DND-41 (cell line): ENCODE data around the gene DOK6.

Source experiments
- ATAC-seq: fragments of 200-7000 bp; cut with Tn5 transposase; 3 replicates; pipeline ENCODE4 v1.9.1; 2021; ENCODE audit warnings: low read depth; ENCODE audit not compliant: insufficient read depth
- DNase-seq: peaks from one replicate; pipeline ENCODE4 v3.0.0-alpha.2; 2020
- H2AFZ ChIP-seq: 2 replicates; pipeline ENCODE4 v1.6.0; 2012; ENCODE audit warnings: low read depth, low read length
- H3K27ac ChIP-seq: 2 replicates; pipeline ENCODE4 v1.5.1; 2012; ENCODE audit warnings: low read length, inconsistent platforms
- H3K27me3 ChIP-seq: fragments of 200-600 bp; sonication (generic); 2 replicates; pipeline ENCODE4 v1.6.0; 2012; ENCODE audit warnings: low read length, mild to moderate bottlenecking, inconsistent platforms; ENCODE audit not compliant: insufficient read depth, poor library complexity
- H3K36me3 ChIP-seq: 2 replicates; pipeline ENCODE4 v1.5.1; 2012; ENCODE audit warnings: low read length, inconsistent platforms; ENCODE audit not compliant: insufficient read depth
- H3K4me1 ChIP-seq: 2 replicates; pipeline ENCODE4 v1.5.1; 2012; ENCODE audit warnings: mild to moderate bottlenecking, low read length; ENCODE audit not compliant: insufficient read depth
- H3K4me2 ChIP-seq: 2 replicates; pipeline ENCODE4 v1.6.0; 2012; ENCODE audit warnings: mild to moderate bottlenecking, moderate library complexity, low read length, inconsistent platforms; ENCODE audit not compliant: insufficient read depth
- H3K4me3 ChIP-seq, 2 experiments: fragments of 200-600 bp in 1 of 2; shearing (Covaris generic) in 1 of 2; 2 replicates each; pipeline ENCODE4 v1.5.1; 2012 to 2016; ENCODE audit warnings: inconsistent platforms in 2 of 2, low read length in 2 of 2, mild to moderate bottlenecking in 2 of 2, low read depth in 1 of 2, moderate library complexity in 1 of 2
- H3K79me2 ChIP-seq: 2 replicates; pipeline ENCODE4 v1.6.0; 2012; ENCODE audit warnings: low read length, inconsistent platforms; ENCODE audit not compliant: insufficient read depth
- H3K9ac ChIP-seq: 2 replicates; pipeline ENCODE4 v1.6.0; 2012; ENCODE audit warnings: low read depth, mild to moderate bottlenecking, inconsistent platforms, low read length, moderate library complexity
- H3K9me3 ChIP-seq: 2 replicates; pipeline ENCODE4 v1.5.1; 2012; ENCODE audit warnings: low read length, moderate library complexity, mild to moderate bottlenecking, inconsistent platforms; ENCODE audit not compliant: insufficient read depth, severe bottlenecking
- H4K20me1 ChIP-seq: 2 replicates; pipeline ENCODE4 v1.6.0; 2012; ENCODE audit warnings: low read length; ENCODE audit not compliant: insufficient read depth
- EZH2 ChIP-seq: IDR thresholded peaks from 3 replicates; pipeline ENCODE4 v1.6.1; 2012; ENCODE audit warnings: borderline replicate concordance, low read depth, mild to moderate bottlenecking, moderate library complexity, low read length, inconsistent platforms; ENCODE audit not compliant: severe bottlenecking
- TF ChIP-seq, protein P1 (sequence below): IDR thresholded peaks from 2 replicates; pipeline ENCODE4 v1.5.1; 2012; ENCODE audit warnings: borderline replicate concordance, low read length, moderate library complexity, mild to moderate bottlenecking; ENCODE audit not compliant: poor library complexity, severe bottlenecking; ENCODE audit errors: extremely low read depth

The DOK6 gene

DNA sequence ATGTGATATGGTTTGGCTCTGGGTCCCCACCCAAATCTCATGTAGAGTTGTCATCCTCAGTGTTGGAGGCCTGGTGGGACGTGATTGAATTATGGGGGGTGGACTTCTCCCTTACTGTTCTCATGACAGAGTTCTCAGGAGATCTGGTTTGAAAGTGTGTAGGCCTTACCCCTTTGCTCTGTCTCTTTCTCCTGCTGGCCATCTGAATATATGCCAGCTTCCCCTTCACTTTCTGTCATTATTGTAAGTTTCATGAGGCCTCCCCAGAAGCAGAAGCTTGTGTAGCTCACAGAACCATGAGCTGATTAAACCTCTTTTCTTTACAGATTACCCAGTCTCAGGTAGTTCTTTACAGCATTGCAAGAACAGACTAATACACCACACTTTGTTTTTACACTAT lies 222.3 kb downstream of the DOK6 start:
- Histone ChIP-seq H3K27ac (no peak overlapping the region), H3K4me1 (no peaks in the 10 kb centered on the region), H2AFZ (no peak overlapping the region), H3K9me3 (no peaks in the 10 kb centered on the region), H4K20me1 (no peaks in the 10 kb centered on the region), H3K27me3 (no peaks in the 10 kb centered on the region), H3K4me2 (no peak overlapping the region), H3K4me3 (no peak overlapping the region), H3K36me3 (no peaks in the 10 kb centered on the region), H3K9ac (no peak overlapping the region), H3K79me2 (no peaks in the 10 kb centered on the region)
- no peak for ATAC-seq
- DNase-seq = no peak
- TF ChIP-seq, protein P1, sequence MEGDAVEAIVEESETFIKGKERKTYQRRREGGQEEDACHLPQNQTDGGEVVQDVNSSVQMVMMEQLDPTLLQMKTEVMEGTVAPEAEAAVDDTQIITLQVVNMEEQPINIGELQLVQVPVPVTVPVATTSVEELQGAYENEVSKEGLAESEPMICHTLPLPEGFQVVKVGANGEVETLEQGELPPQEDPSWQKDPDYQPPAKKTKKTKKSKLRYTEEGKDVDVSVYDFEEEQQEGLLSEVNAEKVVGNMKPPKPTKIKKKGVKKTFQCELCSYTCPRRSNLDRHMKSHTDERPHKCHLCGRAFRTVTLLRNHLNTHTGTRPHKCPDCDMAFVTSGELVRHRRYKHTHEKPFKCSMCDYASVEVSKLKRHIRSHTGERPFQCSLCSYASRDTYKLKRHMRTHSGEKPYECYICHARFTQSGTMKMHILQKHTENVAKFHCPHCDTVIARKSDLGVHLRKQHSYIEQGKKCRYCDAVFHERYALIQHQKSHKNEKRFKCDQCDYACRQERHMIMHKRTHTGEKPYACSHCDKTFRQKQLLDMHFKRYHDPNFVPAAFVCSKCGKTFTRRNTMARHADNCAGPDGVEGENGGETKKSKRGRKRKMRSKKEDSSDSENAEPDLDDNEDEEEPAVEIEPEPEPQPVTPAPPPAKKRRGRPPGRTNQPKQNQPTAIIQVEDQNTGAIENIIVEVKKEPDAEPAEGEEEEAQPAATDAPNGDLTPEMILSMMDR = no peak
- TF ChIP-seq EZH2 = no peak

DNA sequence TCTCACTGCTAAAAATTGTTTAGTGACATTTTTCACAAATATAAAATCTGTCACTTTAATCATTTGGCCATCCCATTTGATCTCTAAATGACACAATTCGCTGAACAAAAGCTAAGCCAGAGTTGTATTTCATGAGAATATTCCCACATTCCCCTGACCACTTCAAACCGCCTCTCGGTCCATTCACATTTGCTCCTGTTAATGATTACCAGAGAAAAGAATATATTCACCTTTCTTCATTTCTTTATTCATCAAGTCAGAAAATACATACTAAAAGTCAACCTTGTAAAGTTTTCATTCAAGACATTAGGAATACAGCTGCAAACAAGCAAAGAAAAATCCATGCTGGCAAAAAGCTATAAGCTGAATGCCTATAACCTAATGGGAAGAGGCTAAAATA lies 225.5 kb downstream of the DOK6 start:
- H3K27ac ChIP-seq = no peak overlapping the region
- no peak overlapping the region for H2AFZ ChIP-seq
- no peaks in the 10 kb centered on the region for H3K27me3 ChIP-seq
- no peak for TF ChIP-seq EZH2
- TF ChIP-seq, protein P1 = no peak
- no peak overlapping the region for H3K4me3 ChIP-seq
- H3K9ac ChIP-seq = no peak overlapping the region
- no peak for DNase-seq
- H3K36me3 ChIP-seq = no peaks in the 10 kb centered on the region
- no peaks in the 10 kb centered on the region for H3K9me3 ChIP-seq
- ATAC-seq = no peak
- no peaks in the 10 kb centered on the region for H3K79me2 ChIP-seq
- H3K4me1 ChIP-seq = no peaks in the 10 kb centered on the region
- H4K20me1 ChIP-seq = no peaks in the 10 kb centered on the region
- no peak overlapping the region for H3K4me2 ChIP-seq

DNA sequence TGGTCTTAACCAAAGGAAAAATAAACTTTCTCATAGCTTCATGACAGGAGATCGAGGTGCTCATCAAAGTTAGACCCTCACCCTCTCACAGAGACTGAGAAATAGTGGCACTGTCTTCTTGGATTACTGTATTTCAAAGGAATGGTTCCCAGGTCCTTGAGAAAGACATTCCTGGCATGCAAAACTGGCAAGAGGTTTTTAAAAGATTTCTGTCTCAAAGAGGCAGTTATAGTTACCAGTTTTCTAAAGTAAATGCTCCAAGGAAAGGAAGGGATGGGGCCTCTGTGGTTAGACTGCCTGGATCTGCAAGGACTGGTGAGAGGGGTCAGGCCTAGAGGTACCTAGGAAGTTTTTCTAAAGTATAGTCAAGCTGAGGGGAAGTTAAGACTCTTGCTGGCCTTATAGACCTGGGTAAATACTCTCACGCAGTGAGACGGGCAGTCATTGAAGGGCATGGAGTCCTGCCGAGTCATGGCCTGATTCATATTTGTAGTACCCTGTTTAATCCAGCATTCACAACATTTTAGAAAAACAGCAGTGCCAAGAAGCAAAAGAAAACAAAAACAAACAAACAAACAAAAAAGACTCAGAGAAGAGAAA lies 226.1 kb downstream of the DOK6 start:
- no peaks in the 10 kb centered on the region for H3K36me3 ChIP-seq
- no peak overlapping the region for H3K27ac ChIP-seq
- no peaks in the 10 kb centered on the region for H3K9me3 ChIP-seq
- ATAC-seq (no peak), DNase-seq (no peak)
- no peaks in the 10 kb centered on the region for H3K27me3 ChIP-seq
- no peaks in the 10 kb centered on the region for H3K4me1 ChIP-seq
- no peaks in the 10 kb centered on the region for H3K79me2 ChIP-seq
- no peak overlapping the region for H3K4me2 ChIP-seq
- TF ChIP-seq, protein P1 = no peak
- TF ChIP-seq EZH2 = no peak
- no peak overlapping the region for H3K4me3 ChIP-seq
- H3K9ac ChIP-seq = no peak overlapping the region
- no peak overlapping the region for H2AFZ ChIP-seq
- H4K20me1 ChIP-seq = no peaks in the 10 kb centered on the region

DNA sequence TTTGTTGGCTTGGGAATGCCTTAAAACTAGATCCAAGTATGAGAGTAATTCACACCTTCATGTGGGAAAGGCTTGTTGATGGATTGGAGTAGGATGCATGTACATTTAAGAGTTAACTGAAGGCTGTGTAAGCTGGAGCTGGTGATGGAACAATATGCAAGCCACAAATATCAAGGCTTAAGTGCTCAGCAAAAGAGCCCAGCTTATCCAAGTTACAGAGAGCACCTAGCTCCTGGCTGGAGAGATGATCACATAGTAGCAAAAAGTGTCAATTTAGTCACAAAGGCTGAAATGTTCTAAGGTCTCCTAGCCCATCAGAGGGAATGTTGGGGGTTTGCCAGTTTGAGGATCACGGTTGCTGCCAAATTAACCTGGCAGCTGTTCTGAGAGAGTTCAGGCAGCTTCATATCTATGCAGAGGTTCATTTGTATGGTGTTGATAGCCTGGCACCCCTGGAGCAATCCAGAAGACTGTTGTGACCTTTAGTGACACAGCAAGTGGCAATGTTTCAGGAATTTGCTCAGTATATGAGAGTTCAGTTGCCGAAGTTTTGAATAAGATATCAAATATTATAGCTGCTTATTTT lies 228.2 kb downstream of the DOK6 start:
- H3K9ac ChIP-seq = no peak overlapping the region
- no peak for ATAC-seq
- H3K9me3 ChIP-seq = no peaks in the 10 kb centered on the region
- H4K20me1 ChIP-seq = no peaks in the 10 kb centered on the region
- no peaks in the 10 kb centered on the region for H3K4me1 ChIP-seq
- H3K27me3 ChIP-seq = no peaks in the 10 kb centered on the region
- no peaks in the 10 kb centered on the region for H3K79me2 ChIP-seq
- TF ChIP-seq EZH2 = no peak
- TF ChIP-seq, protein P1 = no peak
- no peaks in the 10 kb centered on the region for H3K36me3 ChIP-seq
- H3K27ac ChIP-seq = no peak overlapping the region
- no peak overlapping the region for H3K4me2 ChIP-seq
- DNase-seq = no peak
- H2AFZ ChIP-seq = no peak overlapping the region
- no peak overlapping the region for H3K4me3 ChIP-seq
